ENCODE results near the gene CBLC. TPM values are rescaled to one million over a fixed set of nuclear protein-coding genes. Genes with fewer than 3 reads are reported as not detected.

The CBLC gene
- total RNA-seq, 2 experiments from 2014 or later, result not detected

DNA sequence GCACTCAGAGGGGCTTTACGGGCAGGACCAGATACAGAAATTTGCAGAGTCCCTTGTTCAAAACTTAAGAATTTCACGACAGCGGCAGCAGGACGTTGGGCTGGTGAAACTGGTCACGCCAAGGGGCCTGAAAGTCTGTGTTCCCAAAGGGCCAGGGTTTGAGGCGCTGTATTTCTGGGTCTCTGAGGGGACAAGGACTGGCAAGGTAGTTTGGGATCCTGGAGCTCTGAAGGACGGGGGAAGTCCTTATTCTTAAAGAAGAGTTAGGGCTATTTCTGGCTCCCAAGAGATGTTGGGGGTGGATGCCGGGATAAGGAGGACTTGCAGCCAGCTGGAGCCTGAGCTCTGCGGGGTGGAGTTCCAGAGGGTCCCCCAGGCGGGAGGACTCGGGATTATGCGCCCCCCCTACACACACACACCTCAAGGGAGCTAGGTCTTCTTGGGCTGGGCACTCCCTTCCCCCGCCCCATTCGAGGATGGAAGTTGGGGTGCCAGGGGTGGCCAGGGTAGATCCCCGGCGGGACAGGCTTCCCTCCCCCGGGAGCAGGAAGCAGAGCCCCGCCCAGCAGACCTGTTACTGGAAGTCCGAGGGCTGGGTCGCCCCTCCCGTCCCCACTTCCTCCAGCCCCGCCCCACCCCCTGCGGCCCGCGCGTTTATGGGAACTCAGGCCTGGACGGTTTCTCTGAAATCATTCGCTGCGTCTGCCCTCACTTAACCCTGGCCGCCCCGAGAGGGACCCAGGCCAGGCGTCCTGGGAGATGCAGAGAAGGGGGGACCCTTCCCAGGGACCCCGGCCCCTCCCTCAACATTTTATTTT, 23.5 kb upstream of the CBLC start:
- peak overlapping the region; percentile 98 for H3K4me3 Mint-ChIP-seq
- intact Hi-C loops (cut with DNase I, micrococcal nuclease), result loop anchor here (1.0 to 2.0 kb wide), 2 partner anchors 15 to 16 kb away; no protein-coding TSS in a partner anchor
- H3K36me3 ChIP-seq (ENCODE audit: insufficient read depth, low read length), result peaks cover 49% of the 10 kb centered on the region
- H3K4me3 ChIP-seq (ENCODE audit: low read length), result peak overlapping the region; percentile 67
- H3K4me1 Mint-ChIP-seq (ENCODE audit: low read depth), result peaks cover 74% of the 10 kb centered on the region
- H3K9me3 Mint-ChIP-seq, result no peaks in the 10 kb centered on the region
- DNase-seq, result peak in 13 of 14 experiments; percentile 19 to 88 (median 70)
- H3K27me3 Mint-ChIP-seq, result no peaks in the 10 kb centered on the region
- H3K36me3 Mint-ChIP-seq (ENCODE audit: low read depth), result peaks cover 63% of the 10 kb centered on the region
- peak overlapping the region; percentile 87 to 95 for H3K27ac ChIP-seq (ENCODE audit: low read depth in 1 of 2, low read length in 2 of 2)
- peaks cover 90% of the 10 kb centered on the region for H3K4me1 ChIP-seq (ENCODE audit: insufficient read depth, low read length)
- peak; percentile 9 for ATAC-seq (ENCODE audit: poor library complexity)
- CTCF ChIA-PET, result interaction anchor here (0.8 to 2.7 kb wide), 5 partner anchors 17 to 90 kb away, joined by 3 to 31 read pairs (median 4); no protein-coding TSS in a partner anchor
- POLR2A ChIA-PET, result interaction anchor here (0.8 to 2.0 kb wide), 5 partner anchors 8 to 136 kb away, joined by 3 to 17 read pairs (median 4); no protein-coding TSS in a partner anchor
- no peaks in the 10 kb centered on the region for H3K27me3 ChIP-seq (ENCODE audit: control insufficient read depth in 1 of 2, insufficient read depth in 2 of 2, low read length in 2 of 2)
- TF ChIP-seq, protein P1, sequence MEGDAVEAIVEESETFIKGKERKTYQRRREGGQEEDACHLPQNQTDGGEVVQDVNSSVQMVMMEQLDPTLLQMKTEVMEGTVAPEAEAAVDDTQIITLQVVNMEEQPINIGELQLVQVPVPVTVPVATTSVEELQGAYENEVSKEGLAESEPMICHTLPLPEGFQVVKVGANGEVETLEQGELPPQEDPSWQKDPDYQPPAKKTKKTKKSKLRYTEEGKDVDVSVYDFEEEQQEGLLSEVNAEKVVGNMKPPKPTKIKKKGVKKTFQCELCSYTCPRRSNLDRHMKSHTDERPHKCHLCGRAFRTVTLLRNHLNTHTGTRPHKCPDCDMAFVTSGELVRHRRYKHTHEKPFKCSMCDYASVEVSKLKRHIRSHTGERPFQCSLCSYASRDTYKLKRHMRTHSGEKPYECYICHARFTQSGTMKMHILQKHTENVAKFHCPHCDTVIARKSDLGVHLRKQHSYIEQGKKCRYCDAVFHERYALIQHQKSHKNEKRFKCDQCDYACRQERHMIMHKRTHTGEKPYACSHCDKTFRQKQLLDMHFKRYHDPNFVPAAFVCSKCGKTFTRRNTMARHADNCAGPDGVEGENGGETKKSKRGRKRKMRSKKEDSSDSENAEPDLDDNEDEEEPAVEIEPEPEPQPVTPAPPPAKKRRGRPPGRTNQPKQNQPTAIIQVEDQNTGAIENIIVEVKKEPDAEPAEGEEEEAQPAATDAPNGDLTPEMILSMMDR (IDR thresholded peaks at IDR 0.05), result no peak
- H3K27ac Mint-ChIP-seq, result peak overlapping the region; percentile 99
- no peaks in the 10 kb centered on the region for H3K9me3 ChIP-seq (ENCODE audit: control insufficient read depth in 1 of 2, insufficient read depth in 1 of 2, low read length in 2 of 2)

DNA sequence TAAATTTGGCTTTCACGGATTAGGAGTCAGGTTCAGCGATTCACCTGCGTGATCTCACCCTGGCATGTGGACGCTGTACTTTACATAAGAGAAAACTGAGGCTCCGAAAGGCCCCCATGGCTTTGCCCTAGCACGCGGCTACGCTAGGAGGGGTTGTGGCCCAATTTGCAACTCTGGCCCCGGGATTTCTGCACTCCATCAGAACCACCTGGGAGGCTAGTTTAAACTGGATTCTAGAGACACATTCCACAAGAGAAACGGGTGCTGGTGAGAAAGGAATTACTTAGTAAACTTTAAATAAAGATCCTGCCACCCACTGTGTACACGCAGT, 23.0 kb upstream of the CBLC start:
- Mint-ChIP-seq H3K27me3 (no peaks in the 10 kb centered on the region), H3K27ac (peak overlapping the region; percentile 99), H3K4me1 (ENCODE audit: low read depth) (peaks cover 70% of the 10 kb centered on the region), H3K36me3 (ENCODE audit: low read depth) (peaks cover 61% of the 10 kb centered on the region), H3K9me3 (no peaks in the 10 kb centered on the region), H3K4me3 (peak overlapping the region; percentile 98)
- Histone ChIP-seq H3K27ac (ENCODE audit: low read depth in 1 of 2, low read length in 2 of 2) (peak overlapping the region; percentile 87 to 95), H3K27me3 (ENCODE audit: control insufficient read depth in 1 of 2, insufficient read depth in 2 of 2, low read length in 2 of 2) (no peaks in the 10 kb centered on the region), H3K9me3 (ENCODE audit: control insufficient read depth in 1 of 2, insufficient read depth in 1 of 2, low read length in 2 of 2) (no peaks in the 10 kb centered on the region), H3K36me3 (ENCODE audit: insufficient read depth, low read length) (peaks cover 55% of the 10 kb centered on the region), H3K4me1 (ENCODE audit: insufficient read depth, low read length) (peaks cover 90% of the 10 kb centered on the region), H3K4me3 (ENCODE audit: low read length) (peak overlapping the region; percentile 67)
- ATAC-seq (ENCODE audit: poor library complexity) (no peak), DNase-seq (no peak)
- ChIA-PET POLR2A (interaction anchor here (0.8 kb wide), 1 partner anchor 16 kb away, joined by 4 read pairs; no protein-coding TSS in a partner anchor), CTCF (interaction anchor here (1.3 to 2.7 kb wide), 3 partner anchors 16 to 31 kb away, joined by 6 to 31 read pairs (median 28); no protein-coding TSS in a partner anchor)
- intact Hi-C loops (cut with DNase I, micrococcal nuclease), result loop anchor here in 1 of 2 experiments (2.0 kb wide), 1 partner anchor 14 kb away; no protein-coding TSS in a partner anchor
- TF ChIP-seq, protein P1 (IDR thresholded peaks at IDR 0.05), result no peak

DNA sequence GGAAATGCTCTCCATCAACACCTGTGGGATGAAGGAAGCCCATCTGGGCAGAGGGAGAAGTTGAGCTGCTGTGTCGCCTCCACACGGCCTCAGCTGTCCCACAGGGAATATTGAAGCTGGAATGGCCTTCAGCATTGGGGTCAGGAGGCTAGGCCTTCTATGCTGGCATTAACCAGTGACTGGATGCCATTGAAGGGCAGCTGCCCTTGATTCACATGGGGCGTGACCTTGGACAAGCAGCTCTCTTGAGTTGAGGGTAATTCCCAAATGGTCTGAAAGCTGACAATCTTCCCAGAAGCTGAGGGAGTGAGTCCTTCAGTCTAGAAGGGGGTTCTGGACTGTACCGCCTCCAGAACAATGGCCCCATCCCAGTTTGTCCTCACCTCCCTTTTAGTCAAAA, 22.5 kb upstream of the CBLC start:
- Mint-ChIP-seq H3K4me1 (ENCODE audit: low read depth) (peaks cover 70% of the 10 kb centered on the region), H3K4me3 (peak overlapping the region; percentile 98), H3K27me3 (no peaks in the 10 kb centered on the region), H3K36me3 (ENCODE audit: low read depth) (peaks cover 66% of the 10 kb centered on the region), H3K27ac (peak overlapping the region; percentile 99), H3K9me3 (no peaks in the 10 kb centered on the region)
- DNase-seq (no peak), ATAC-seq (ENCODE audit: poor library complexity) (no peak)
- TF ChIP-seq, protein P1 (IDR thresholded peaks at IDR 0.05), result no peak
- H3K4me1 ChIP-seq (ENCODE audit: insufficient read depth, low read length), result peaks cover 85% of the 10 kb centered on the region
- H3K36me3 ChIP-seq (ENCODE audit: insufficient read depth, low read length), result peaks cover 58% of the 10 kb centered on the region
- intact Hi-C loops (cut with DNase I, micrococcal nuclease), result loop anchor here in 1 of 2 experiments (2.0 kb wide), 1 partner anchor 14 kb away; no protein-coding TSS in a partner anchor
- ChIA-PET POLR2A (interaction anchor here (0.6 kb wide), 1 partner anchor 30 kb away, joined by 3 read pairs; no protein-coding TSS in a partner anchor), CTCF (interaction anchor here (0.7 to 1.3 kb wide), 2 partner anchors 31 to 66 kb away, joined by 3 to 6 read pairs; no protein-coding TSS in a partner anchor)
- H3K27me3 ChIP-seq (ENCODE audit: control insufficient read depth in 1 of 2, insufficient read depth in 2 of 2, low read length in 2 of 2), result no peaks in the 10 kb centered on the region
- peak overlapping the region; percentile 67 for H3K4me3 ChIP-seq (ENCODE audit: low read length)
- H3K9me3 ChIP-seq (ENCODE audit: control insufficient read depth in 1 of 2, insufficient read depth in 1 of 2, low read length in 2 of 2), result no peaks in the 10 kb centered on the region
- H3K27ac ChIP-seq (ENCODE audit: low read depth in 1 of 2, low read length in 2 of 2), result peak overlapping the region; percentile 87 to 95

Data from CD4-positive, alpha-beta T cell (primary cell).